Spleen (tissue), 7 donors: ENCODE data around the gene VMO1.

Experiments
- CTCF ChIP-seq, 11 experiments: fragments of 200-600 bp in 7 of 11; fragments of 450-650 bp in 4 of 11; sonication (generic) in 4 of 11; IDR thresholded peaks in 8 of 11; conservative IDR thresholded peaks in 3 of 11; 1 replicate in 7 of 11; 2 replicates in 4 of 11; pipeline versions ENCODE4 v1.4.0 to v1.8.0; 2016 to 2021; ENCODE audit warnings: antibody characterized with exemption in 11 of 11, inconsistent platforms in 4 of 11, mild to moderate bottlenecking in 1 of 11
- POLR2A ChIP-seq, 3 donors: fragments of 450-650 bp; IDR thresholded peaks; one replicate each; pipeline ENCODE4 v1.5.1; 2017; ENCODE audit warnings: antibody characterized with exemption in 3 of 3, mild to moderate bottlenecking in 1 of 3
- POLR2AphosphoS5 ChIP-seq, 3 donors: sonication (generic); formaldehyde crosslinking; IDR thresholded peaks; one replicate each; pipeline ENCODE4 v1.5.1; 2017; ENCODE audit warnings: antibody characterized with exemption in 3 of 3
- donor health status: DM: no; HTN: no; CAD: no; lungs with moderate emphysema.
- donor health status: DM: no; HTN: no; CAD: no.
- donor health status: DM: no; HTN: no; CAD: no.

- TF ChIP-seq CTCF (IDR thresholded peaks at IDR 0.05 in 8 of 11, conservative IDR thresholded peaks at IDR 0.05 in 3 of 11) (no peak), POLR2A (IDR thresholded peaks at IDR 0.05) (no peak), POLR2AphosphoS5 (IDR thresholded peaks at IDR 0.05) (no peak)
Observed at GRCh38 chr17:4742133-4742532, 44.0 kb downstream of the VMO1 start.
